ENCODE measurements around the gene SSBP4. TPM values are rescaled to one million over a fixed set of nuclear protein-coding genes. Genes with fewer than 3 reads are reported as not detected.

The SSBP4 gene
- total and polyA plus RNA-seq, 9 of the 15 experiments (the other 6 are each of a cell fraction or from before 2014, with no cell fraction given) = 1.1 to 189 (median 39.0) TPM

- TF ChIP-seq PRDM10 (IDR thresholded peaks at IDR 0.05; ENCODE audit: partially characterized antibody) (peak; percentile 44), MAZ (CRISPR knock-in tag; conservative IDR thresholded peaks at IDR 0.05 in 1 of 2, IDR thresholded peaks at IDR 0.05 in 1 of 2) (0 out of 4 replicates have a peak, but pooled peaks of 1 of the 2 experiments have one; percentile 31), ILF3 (IDR thresholded peaks at IDR 0.05; ENCODE audit: borderline replicate concordance) (no peak), POLR3A (IDR thresholded peaks at IDR 0.05; ENCODE audit: borderline replicate concordance, extremely low read depth, insufficient read depth, insufficient read length) (no peak), POLR2B (IDR thresholded peaks at IDR 0.05; ENCODE audit: low read depth, partially characterized antibody) (no peak), THAP12 (CRISPR knock-in tag; IDR thresholded peaks at IDR 0.05) (no peak), RAD21 (CRISPR knock-in tag; conservative IDR thresholded peaks at IDR 0.05 in 1 of 2, IDR thresholded peaks at IDR 0.05 in 1 of 2) (peak; percentile 24 to 54; a peak in 3 of 4 replicates), MYNN (IDR thresholded peaks at IDR 0.05) (peak; percentile 13; the same call in 1 of the 2 replicates), MYNN (CRISPR knock-in tag; IDR thresholded peaks at IDR 0.05) (no peak), RAD51 (IDR thresholded peaks at IDR 0.05; ENCODE audit: borderline replicate concordance, low read depth) (peak; percentile 66; the same call in 1 of the 2 replicates), USF2 (CRISPR knock-in tag; IDR thresholded peaks at IDR 0.05) (peak; percentile 49; the same call in 1 of the 2 replicates), CUX1 (CRISPR knock-in tag; IDR thresholded peaks at IDR 0.05) (no peak), HNRNPUL1 (IDR thresholded peaks at IDR 0.05; ENCODE audit: low read length) (no peak)
Observed at GRCh38 chr19:18440415-18440877, 21.2 kb downstream of the SSBP4 start (continued).

Measured in K562 (cell line).